GM23338 (cell line): ENCODE results near the gene GPR149. TPM values are rescaled to one million over a fixed set of nuclear protein-coding genes. Genes with fewer than 3 reads are reported as not detected.

Source experiments
- ATAC-seq: fragments of 200-7000 bp; cut with Tn5 transposase; 3 replicates; pipeline ENCODE4 v1.9.1; 2020
- DNase-seq: peaks from one replicate; pipeline ENCODE4 v3.0.0-alpha.2; 2015; ENCODE audit warnings: low spot score
- H2AFZ ChIP-seq: fragments of 200-600 bp; sonication (generic); 2 replicates; pipeline ENCODE4 v1.8.0; 2016; ENCODE audit warnings: antibody characterized with exemption, mild to moderate bottlenecking, moderate library complexity
- H3F3A ChIP-seq: fragments of 200-600 bp; sonication (generic); replicated peaks from 2 replicates; pipeline ENCODE4 v1.8.0; 2017; ENCODE audit warnings: antibody characterized with exemption, mixed run types, low read depth
- H3K27ac ChIP-seq: fragments of 200-600 bp; sonication (generic); 2 replicates; pipeline ENCODE4 v1.6.1; 2016; ENCODE audit warnings: low read depth
- H3K27me3 ChIP-seq: fragments of 200-600 bp; sonication (generic); 2 replicates; pipeline ENCODE4 v1.8.0; 2016; ENCODE audit warnings: mild to moderate bottlenecking, mixed run types, moderate library complexity; ENCODE audit not compliant: insufficient read depth
- H3K36me3 ChIP-seq: fragments of 200-600 bp; sonication (generic); 2 replicates; pipeline ENCODE4 v1.8.0; 2016; ENCODE audit warnings: mild to moderate bottlenecking; ENCODE audit not compliant: insufficient read depth
- H3K4me1 ChIP-seq: fragments of 200-600 bp; sonication (generic); 2 replicates; pipeline ENCODE4 v1.8.0; 2016; ENCODE audit warnings: mild to moderate bottlenecking, moderate library complexity; ENCODE audit not compliant: insufficient read depth
- H3K4me2 ChIP-seq: fragments of 200-600 bp; sonication (generic); 2 replicates; pipeline ENCODE4 v1.7.1; 2017; ENCODE audit warnings: mixed run types
- H3K4me3 ChIP-seq: fragments of 200-600 bp; sonication (generic); 2 replicates; pipeline ENCODE4 v1.6.1; 2016; ENCODE audit warnings: mixed run types
- H3K79me2 ChIP-seq: fragments of 200-600 bp; sonication (generic); replicated peaks from 2 replicates; pipeline ENCODE4 v1.8.0; 2017; ENCODE audit warnings: mild to moderate bottlenecking; ENCODE audit not compliant: insufficient read depth
- H3K9me2 ChIP-seq: fragments of 200-600 bp; sonication (generic); 2 replicates; pipeline ENCODE4 v1.8.0; 2017; ENCODE audit not compliant: insufficient read depth
- H4K20me1 ChIP-seq: fragments of 200-600 bp; sonication (generic); replicated peaks from 2 replicates; pipeline ENCODE4 v1.8.0; 2017; ENCODE audit warnings: mild to moderate bottlenecking; ENCODE audit not compliant: insufficient read depth
- H3K27ac Mint-ChIP-seq: 2 replicates; pipeline ENCODE4 v1.8.0; 2020; ENCODE audit warnings: inconsistent platforms, mild to moderate bottlenecking, moderate library complexity, mixed read lengths
- H3K27me3 Mint-ChIP-seq: 3 replicates; pipeline ENCODE4 v1.8.0; 2022; ENCODE audit warnings: low read depth, mild to moderate bottlenecking, moderate library complexity, mixed read lengths, inconsistent platforms; ENCODE audit not compliant: insufficient read depth, poor library complexity
- H3K36me3 Mint-ChIP-seq: 3 replicates; pipeline ENCODE4 v1.8.0; 2021; ENCODE audit warnings: low read depth, mild to moderate bottlenecking, inconsistent platforms, moderate library complexity, mixed read lengths
- H3K4me1 Mint-ChIP-seq: 3 replicates; pipeline ENCODE4 v1.8.0; 2020; ENCODE audit warnings: mild to moderate bottlenecking, inconsistent platforms, mixed read lengths
- H3K4me3 Mint-ChIP-seq: 3 replicates; pipeline ENCODE4 v1.8.0; 2021; ENCODE audit warnings: moderate library complexity, mild to moderate bottlenecking, inconsistent platforms, mixed read lengths
- H3K9me3 Mint-ChIP-seq: 3 replicates; pipeline ENCODE4 v1.8.0; 2020; ENCODE audit warnings: moderate library complexity, mild to moderate bottlenecking, inconsistent platforms, mixed read lengths
- CREB1 ChIP-seq: fragments of 250-450 bp; sonication (Bioruptor Pico); IDR thresholded peaks from 2 replicates; pipeline ENCODE4 v1.5.0; 2020; ENCODE audit warnings: low read depth, mild to moderate bottlenecking, moderate library complexity
- CTCF ChIP-seq, 2 experiments: fragments of 200-600 bp in 1 of 2; sonication (generic) in 1 of 2; conservative IDR thresholded peaks; 2 replicates each; pipeline versions ENCODE4 v1.5.1 to v1.6.1; 2016 to 2017; ENCODE audit warnings: antibody characterized with exemption in 2 of 2, low read depth in 2 of 2, mild to moderate bottlenecking in 2 of 2, moderate library complexity in 1 of 2
- EZH2 ChIP-seq: fragments of 200-600 bp; sonication (generic); IDR thresholded peaks from one replicate; pipeline ENCODE4 v1.8.0; 2017; ENCODE audit warnings: antibody characterized with exemption, mild to moderate bottlenecking, low read depth; ENCODE audit not compliant: unreplicated experiment
- EZH2phosphoT487 ChIP-seq: fragments of 200-600 bp; sonication (generic); IDR thresholded peaks from one replicate; pipeline ENCODE4 v1.8.1; 2018; ENCODE audit warnings: antibody characterized with exemption; ENCODE audit not compliant: unreplicated experiment
- JUNB ChIP-seq: IDR thresholded peaks from one replicate; pipeline ENCODE4 v1.6.1; 2016; ENCODE audit warnings: antibody characterized with exemption; ENCODE audit not compliant: unreplicated experiment
- NANOG ChIP-seq: IDR thresholded peaks from 2 replicates; pipeline ENCODE4 v1.6.1; 2016; ENCODE audit warnings: antibody characterized with exemption, borderline replicate concordance
- REST ChIP-seq: IDR thresholded peaks from one replicate; pipeline ENCODE4 v1.6.1; 2018; ENCODE audit warnings: antibody characterized with exemption; ENCODE audit not compliant: unreplicated experiment
- STAT1 ChIP-seq: IDR thresholded peaks from one replicate; pipeline ENCODE4 v1.6.1; 2016; ENCODE audit warnings: antibody characterized with exemption; ENCODE audit not compliant: unreplicated experiment
- ZNF114 ChIP-seq: fragments of 250-450 bp; sonication (Bioruptor Pico); IDR thresholded peaks from 2 replicates; pipeline ENCODE4 v1.5.0; 2020; ENCODE audit warnings: mild to moderate bottlenecking, moderate library complexity
- ZNF331 ChIP-seq: fragments of 250-450 bp; sonication (Bioruptor Pico); IDR thresholded peaks from 2 replicates; pipeline ENCODE4 v1.5.0; 2020; ENCODE audit warnings: low read depth, mild to moderate bottlenecking, moderate library complexity
- polyA plus RNA-seq: library from polyadenylated mRNA; unstranded; fragments of >200 nt; fragmentation: Nextera tagmentation; extraction: Ambion mirVana; gene quantifications from 2 replicates; pipeline ENCODE4 v1.2.1, GENCODE V29; 2016
- total RNA-seq: library from RNA; depleted of rRNA; stranded (reverse); fragments of >200 nt; shearing (Covaris generic); gene quantifications from 2 replicates; pipeline ENCODE4 v1.2.3, GENCODE V29; 2014
- TF ChIP-seq, protein P1 (sequence below): fragments of 250-450 bp; sonication (Bioruptor Pico); IDR thresholded peaks from 2 replicates; pipeline ENCODE4 v1.5.0; 2020; ENCODE audit warnings: mild to moderate bottlenecking, moderate library complexity
- TF ChIP-seq, protein P2 (sequence below): IDR thresholded peaks from 2 replicates; pipeline ENCODE4 v1.6.1; 2016; ENCODE audit warnings: antibody characterized with exemption

Gene GPR149
- total and polyA plus RNA-seq, 2 experiments from 2014 or later = 0.11 to 0.21 TPM

GRCh38 chr3:154361099-154361498 lies 68.9 kb downstream of the GPR149 start:
- H4K20me1 ChIP-seq = no peaks in the 10 kb centered on the region
- H3K27me3 ChIP-seq = no peaks in the 10 kb centered on the region
- H3K4me1 Mint-ChIP-seq = no peaks in the 10 kb centered on the region
- H3K4me3 Mint-ChIP-seq = no peak overlapping the region
- peaks cover 21% of the 10 kb centered on the region for H3K9me3 Mint-ChIP-seq
- peaks cover 12% of the 10 kb centered on the region; the same call in 2 of the 3 replicates for H3K36me3 Mint-ChIP-seq
- no peak overlapping the region for H3K27ac ChIP-seq
- H3K79me2 ChIP-seq = no peaks in the 10 kb centered on the region
- no peak overlapping the region for H3K27ac Mint-ChIP-seq
- H3K4me3 ChIP-seq = no peak overlapping the region
- no peak for ATAC-seq
- no peak overlapping the region for H3K4me2 ChIP-seq
- peaks cover 9% of the 10 kb centered on the region; the same call in 1 of the 2 replicates for H3K9me2 ChIP-seq
- no peak for TF ChIP-seq REST
- TF ChIP-seq CREB1 (CRISPR knock-in tag) = no peak
- no peak for TF ChIP-seq CTCF (conservative IDR thresholded peaks at IDR 0.05; ENCODE audit: low read depth in 2 of 2)
- no peak for TF ChIP-seq EZH2phosphoT487
- TF ChIP-seq STAT1 = no peak
- TF ChIP-seq, protein P1, sequence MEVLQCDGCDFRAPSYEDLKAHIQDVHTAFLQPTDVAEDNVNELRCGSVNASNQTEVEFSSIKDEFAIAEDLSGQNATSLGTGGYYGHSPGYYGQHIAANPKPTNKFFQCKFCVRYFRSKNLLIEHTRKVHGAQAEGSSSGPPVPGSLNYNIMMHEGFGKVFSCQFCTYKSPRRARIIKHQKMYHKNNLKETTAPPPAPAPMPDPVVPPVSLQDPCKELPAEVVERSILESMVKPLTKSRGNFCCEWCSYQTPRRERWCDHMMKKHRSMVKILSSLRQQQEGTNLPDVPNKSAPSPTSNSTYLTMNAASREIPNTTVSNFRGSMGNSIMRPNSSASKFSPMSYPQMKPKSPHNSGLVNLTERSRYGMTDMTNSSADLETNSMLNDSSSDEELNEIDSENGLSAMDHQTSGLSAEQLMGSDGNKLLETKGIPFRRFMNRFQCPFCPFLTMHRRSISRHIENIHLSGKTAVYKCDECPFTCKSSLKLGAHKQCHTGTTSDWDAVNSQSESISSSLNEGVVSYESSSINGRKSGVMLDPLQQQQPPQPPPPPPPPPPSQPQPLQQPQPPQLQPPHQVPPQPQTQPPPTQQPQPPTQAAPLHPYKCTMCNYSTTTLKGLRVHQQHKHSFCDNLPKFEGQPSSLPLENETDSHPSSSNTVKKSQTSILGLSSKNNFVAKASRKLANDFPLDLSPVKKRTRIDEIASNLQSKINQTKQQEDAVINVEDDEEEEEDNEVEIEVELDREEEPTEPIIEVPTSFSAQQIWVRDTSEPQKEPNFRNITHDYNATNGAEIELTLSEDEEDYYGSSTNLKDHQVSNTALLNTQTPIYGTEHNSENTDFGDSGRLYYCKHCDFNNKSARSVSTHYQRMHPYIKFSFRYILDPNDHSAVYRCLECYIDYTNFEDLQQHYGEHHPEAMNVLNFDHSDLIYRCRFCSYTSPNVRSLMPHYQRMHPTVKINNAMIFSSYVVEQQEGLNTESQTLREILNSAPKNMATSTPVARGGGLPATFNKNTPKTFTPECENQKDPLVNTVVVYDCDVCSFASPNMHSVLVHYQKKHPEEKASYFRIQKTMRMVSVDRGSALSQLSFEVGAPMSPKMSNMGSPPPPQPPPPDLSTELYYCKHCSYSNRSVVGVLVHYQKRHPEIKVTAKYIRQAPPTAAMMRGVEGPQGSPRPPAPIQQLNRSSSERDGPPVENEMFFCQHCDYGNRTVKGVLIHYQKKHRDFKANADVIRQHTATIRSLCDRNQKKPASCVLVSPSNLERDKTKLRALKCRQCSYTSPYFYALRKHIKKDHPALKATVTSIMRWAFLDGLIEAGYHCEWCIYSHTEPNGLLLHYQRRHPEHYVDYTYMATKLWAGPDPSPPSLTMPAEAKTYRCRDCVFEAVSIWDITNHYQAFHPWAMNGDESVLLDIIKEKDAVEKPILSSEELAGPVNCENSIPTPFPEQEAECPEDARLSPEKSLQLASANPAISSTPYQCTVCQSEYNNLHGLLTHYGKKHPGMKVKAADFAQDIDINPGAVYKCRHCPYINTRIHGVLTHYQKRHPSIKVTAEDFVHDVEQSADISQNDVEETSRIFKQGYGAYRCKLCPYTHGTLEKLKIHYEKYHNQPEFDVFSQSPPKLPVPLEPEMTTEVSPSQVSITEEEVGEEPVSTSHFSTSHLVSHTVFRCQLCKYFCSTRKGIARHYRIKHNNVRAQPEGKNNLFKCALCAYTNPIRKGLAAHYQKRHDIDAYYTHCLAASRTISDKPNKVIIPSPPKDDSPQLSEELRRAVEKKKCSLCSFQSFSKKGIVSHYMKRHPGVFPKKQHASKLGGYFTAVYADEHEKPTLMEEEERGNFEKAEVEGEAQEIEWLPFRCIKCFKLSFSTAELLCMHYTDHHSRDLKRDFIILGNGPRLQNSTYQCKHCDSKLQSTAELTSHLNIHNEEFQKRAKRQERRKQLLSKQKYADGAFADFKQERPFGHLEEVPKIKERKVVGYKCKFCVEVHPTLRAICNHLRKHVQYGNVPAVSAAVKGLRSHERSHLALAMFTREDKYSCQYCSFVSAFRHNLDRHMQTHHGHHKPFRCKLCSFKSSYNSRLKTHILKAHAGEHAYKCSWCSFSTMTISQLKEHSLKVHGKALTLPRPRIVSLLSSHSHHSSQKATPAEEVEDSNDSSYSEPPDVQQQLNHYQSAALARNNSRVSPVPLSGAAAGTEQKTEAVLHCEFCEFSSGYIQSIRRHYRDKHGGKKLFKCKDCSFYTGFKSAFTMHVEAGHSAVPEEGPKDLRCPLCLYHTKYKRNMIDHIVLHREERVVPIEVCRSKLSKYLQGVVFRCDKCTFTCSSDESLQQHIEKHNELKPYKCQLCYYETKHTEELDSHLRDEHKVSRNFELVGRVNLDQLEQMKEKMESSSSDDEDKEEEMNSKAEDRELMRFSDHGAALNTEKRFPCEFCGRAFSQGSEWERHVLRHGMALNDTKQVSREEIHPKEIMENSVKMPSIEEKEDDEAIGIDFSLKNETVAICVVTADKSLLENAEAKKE (CRISPR knock-in tag) = no peak
- TF ChIP-seq, protein P2, sequence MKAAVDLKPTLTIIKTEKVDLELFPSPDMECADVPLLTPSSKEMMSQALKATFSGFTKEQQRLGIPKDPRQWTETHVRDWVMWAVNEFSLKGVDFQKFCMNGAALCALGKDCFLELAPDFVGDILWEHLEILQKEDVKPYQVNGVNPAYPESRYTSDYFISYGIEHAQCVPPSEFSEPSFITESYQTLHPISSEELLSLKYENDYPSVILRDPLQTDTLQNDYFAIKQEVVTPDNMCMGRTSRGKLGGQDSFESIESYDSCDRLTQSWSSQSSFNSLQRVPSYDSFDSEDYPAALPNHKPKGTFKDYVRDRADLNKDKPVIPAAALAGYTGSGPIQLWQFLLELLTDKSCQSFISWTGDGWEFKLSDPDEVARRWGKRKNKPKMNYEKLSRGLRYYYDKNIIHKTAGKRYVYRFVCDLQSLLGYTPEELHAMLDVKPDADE = no peak
- TF ChIP-seq NANOG = no peak
- no peak for TF ChIP-seq EZH2
- TF ChIP-seq JUNB = no peak
- TF ChIP-seq ZNF331 = no peak
- no peak for TF ChIP-seq ZNF114 (CRISPR knock-in tag)
- no peaks in the 10 kb centered on the region for H3K27me3 Mint-ChIP-seq
- H3F3A ChIP-seq = no peaks in the 10 kb centered on the region
- H2AFZ ChIP-seq = no peak overlapping the region
- DNase-seq = no peak
- H3K36me3 ChIP-seq = no peaks in the 10 kb centered on the region
- H3K4me1 ChIP-seq = no peaks in the 10 kb centered on the region
